Lower lobe of right lung (tissue), 2 donors: ENCODE data around the gene USP54. TPM values are rescaled to one million over a fixed set of nuclear protein-coding genes. Genes with fewer than 3 reads are reported as not detected.

ENCODE experiments used
- ATAC-seq, 2 donors: fragments of 200-7000 bp; cut with Tn5 transposase; one replicate each; pipeline ENCODE4 v1.9.1; 2020 to 2022; ENCODE audit warnings: mild to moderate bottlenecking in 2 of 2, moderate library complexity in 2 of 2
- DNase-seq: peaks from one replicate; pipeline ENCODE4 v3.0.0-alpha.2; 2020
- H3K27ac ChIP-seq: fragments of 200-600 bp; one replicate; pipeline ENCODE4 v1.8.0; 2022
- H3K27me3 ChIP-seq: fragments of 200-600 bp; one replicate; pipeline ENCODE4 v1.8.0; 2022; ENCODE audit warnings: low read depth
- H3K36me3 ChIP-seq: fragments of 200-600 bp; one replicate; pipeline ENCODE4 v1.8.0; 2022; ENCODE audit warnings: mild to moderate bottlenecking
- H3K4me1 ChIP-seq: fragments of 200-600 bp; one replicate; pipeline ENCODE4 v1.8.0; 2022
- H3K4me3 ChIP-seq: fragments of 200-600 bp; one replicate; pipeline ENCODE4 v1.8.0; 2022; ENCODE audit warnings: mild to moderate bottlenecking
- H3K9me3 ChIP-seq: fragments of 200-600 bp; one replicate; pipeline ENCODE4 v1.8.0; 2022
- CTCF ChIP-seq: fragments of 200-600 bp; IDR thresholded peaks from one replicate; pipeline ENCODE4 v1.8.0; 2022; ENCODE audit warnings: antibody characterized with exemption, mild to moderate bottlenecking
- intact Hi-C: fragments of 100-400 bp; cut with DNase I; formaldehyde crosslinking; loops from one replicate; pipeline ENCODE4 v1.11.0; 2022
- total RNA-seq: library from RNA; stranded (reverse); fragmentation: NEBNext Ultra II Directional; extraction: Animal tissue kit (Norgen Biotek cat#: 25700); gene quantifications from one replicate; pipeline ENCODE4 v1.2.1, GENCODE V29; 2021
- donor health status: DM: no; HTN: yes; CAD: no; lungs with severe emphysema.

The USP54 gene
- total RNA-seq, 1 donor from 2014 or later, result 97.4 TPM

DNA sequence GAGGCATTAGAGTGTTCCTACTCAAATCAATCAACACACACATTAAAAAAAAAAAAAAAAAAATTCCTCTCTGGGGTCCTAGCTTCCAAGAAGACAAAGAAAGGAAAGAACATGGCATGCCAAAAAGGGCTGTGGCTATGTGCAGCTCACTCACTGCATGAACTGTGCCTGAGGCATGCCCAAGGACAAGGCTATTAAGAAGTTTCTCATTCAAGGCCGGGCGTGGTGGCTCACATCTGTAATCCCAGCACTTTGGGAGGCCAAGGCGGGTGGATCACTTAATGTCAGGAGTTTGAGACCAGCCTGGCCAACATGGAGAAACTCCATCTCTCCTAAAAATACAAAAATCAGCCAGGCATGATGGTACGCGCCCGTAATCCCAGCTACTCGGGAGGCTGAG, 53.4 kb downstream of the USP54 start:
- Histone ChIP-seq H3K36me3 (peaks cover 87% of the 10 kb centered on the region), H3K27ac (no peak overlapping the region), H3K4me1 (no peaks in the 10 kb centered on the region), H3K27me3 (no peaks in the 10 kb centered on the region), H3K4me3 (no peak overlapping the region), H3K9me3 (no peaks in the 10 kb centered on the region)
- DNase-seq (no peak), ATAC-seq (no peak)
- intact Hi-C loops, result no loop called here
- TF ChIP-seq CTCF, result no peak

DNA sequence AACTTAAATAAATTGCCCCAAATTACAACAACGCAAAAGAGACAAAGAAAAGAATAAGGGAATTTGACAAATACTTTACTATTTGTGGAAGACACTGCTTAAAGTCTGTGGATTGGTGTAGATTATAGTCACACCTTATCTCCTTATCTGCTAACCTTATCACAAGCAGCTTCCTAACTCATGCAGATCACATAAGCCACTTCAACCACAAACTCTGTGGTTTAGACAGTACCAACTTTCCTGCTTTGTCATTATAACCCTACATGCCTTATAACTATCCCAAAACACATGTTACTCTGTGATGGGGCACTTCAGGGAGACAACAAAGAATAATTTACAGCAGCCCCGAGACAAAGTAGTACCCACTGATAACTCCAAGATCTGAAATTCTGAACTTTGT, 53.9 kb downstream of the USP54 start:
- Histone ChIP-seq H3K27me3 (no peaks in the 10 kb centered on the region), H3K9me3 (no peaks in the 10 kb centered on the region), H3K4me3 (no peak overlapping the region), H3K36me3 (peaks cover 83% of the 10 kb centered on the region), H3K27ac (no peak overlapping the region), H3K4me1 (no peaks in the 10 kb centered on the region)
- intact Hi-C loops, result no loop called here
- no peak for ATAC-seq
- DNase-seq, result no peak
- TF ChIP-seq CTCF, result no peak

- Histone ChIP-seq H3K4me1 (no peaks in the 10 kb centered on the region), H3K4me3 (no peak overlapping the region), H3K9me3 (no peaks in the 10 kb centered on the region), H3K27me3 (no peaks in the 10 kb centered on the region), H3K27ac (no peak overlapping the region), H3K36me3 (peaks cover 66% of the 10 kb centered on the region)
- intact Hi-C loops, result no loop called here
- ATAC-seq, result no peak
- no peak for DNase-seq
- no peak for TF ChIP-seq CTCF
These were observed 56.3 kb downstream of the USP54 start for GRCh38 chr10:73534857-73535256.

GRCh38 chr10:73529089-73529832, 61.9 kb downstream of the USP54 start:
- Histone ChIP-seq H3K4me3 (no peak overlapping the region), H3K4me1 (no peaks in the 10 kb centered on the region), H3K27ac (no peak overlapping the region), H3K36me3 (peaks cover 51% of the 10 kb centered on the region), H3K27me3 (no peaks in the 10 kb centered on the region), H3K9me3 (no peaks in the 10 kb centered on the region)
- intact Hi-C loops, result loop anchor here (2.0 kb wide), 1 partner anchor 116 kb away; no protein-coding TSS in a partner anchor
- TF ChIP-seq CTCF, result peak; percentile 82
- DNase-seq, result no peak
- peak; percentile 69 to 85 for ATAC-seq

DNA sequence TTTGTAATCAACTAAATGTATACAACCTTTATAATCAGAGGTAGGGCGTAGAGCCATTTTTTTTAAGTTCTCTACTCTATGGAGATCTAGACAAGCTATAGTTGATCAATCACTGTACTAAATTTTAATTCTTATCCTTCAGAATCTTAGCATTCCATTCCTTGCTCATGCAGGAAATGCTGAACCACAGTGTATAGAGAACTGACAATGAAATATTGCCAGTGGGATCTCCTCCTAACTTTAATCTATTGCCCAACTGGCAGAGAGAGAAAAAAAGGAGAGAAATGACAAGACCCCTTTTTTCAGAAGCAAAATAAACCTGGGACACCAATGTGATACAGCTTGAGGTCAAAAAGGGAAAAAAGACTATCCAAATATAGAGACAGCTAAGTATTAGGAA, 68.9 kb downstream of the USP54 start:
- no peak overlapping the region for H3K4me3 ChIP-seq
- H3K9me3 ChIP-seq, result no peaks in the 10 kb centered on the region
- no peak for TF ChIP-seq CTCF
- no peak for DNase-seq
- H3K27me3 ChIP-seq, result no peaks in the 10 kb centered on the region
- H3K27ac ChIP-seq, result no peak overlapping the region
- no peaks in the 10 kb centered on the region for H3K4me1 ChIP-seq
- intact Hi-C loops, result no loop called here
- H3K36me3 ChIP-seq, result peaks cover 80% of the 10 kb centered on the region
- ATAC-seq, result no peak
